ENCODE results near the gene C1QL4. TPM values are rescaled to one million over a fixed set of nuclear protein-coding genes. Genes with fewer than 3 reads are reported as not detected.
A peak's percentile ranks its signal among the peaks of the same experiment; 100 is the strongest.

The C1QL4 gene
- total RNA-seq, 2 donors from 2014 or later, result not detected

GRCh38 chr12:49369411-49370145, 32.6 kb upstream of the C1QL4 start:
- Histone ChIP-seq H3K9ac (ENCODE audit: low read depth in 2 of 2, low read length in 2 of 2) (peak overlapping the region in 1 of 2 donors; percentile 14), H3K27me3 (no peaks in the 10 kb centered on the region), H3K9me3 (no peaks in the 10 kb centered on the region), H3K4me1 (peaks cover 5% of the 10 kb centered on the region), H3K36me3 (no peaks in the 10 kb centered on the region), H3K4me3 (no peak overlapping the region), H3K27ac (no peak overlapping the region)
- intact Hi-C loops (cut with DNase I), result no loop called here
- peak; percentile 37 for DNase-seq
- peak; percentile 17 for TF ChIP-seq CTCF (IDR thresholded peaks at IDR 0.05)

GRCh38 chr12:49368240-49368600, 31.2 kb upstream of the C1QL4 start:
- DNase-seq, result no peak
- peaks cover 5% of the 10 kb centered on the region for H3K4me1 ChIP-seq
- TF ChIP-seq CTCF (IDR thresholded peaks at IDR 0.05), result no peak
- peak overlapping the region in 1 of 2 donors; percentile 88 for H3K9ac ChIP-seq (ENCODE audit: low read depth in 2 of 2, low read length in 2 of 2)
- intact Hi-C loops (cut with DNase I), result no loop called here
- H3K9me3 ChIP-seq, result no peaks in the 10 kb centered on the region
- no peaks in the 10 kb centered on the region for H3K27me3 ChIP-seq
- H3K4me3 ChIP-seq, result peak overlapping the region; percentile 85
- H3K36me3 ChIP-seq, result no peaks in the 10 kb centered on the region
- peak overlapping the region; percentile 83 for H3K27ac ChIP-seq

GRCh38 chr12:49367381-49368239, 30.6 kb upstream of the C1QL4 start, which contains the start of gene SPATS2:
TSS of gene SPATS2 (plus strand) at chr12:49367462. CDS start at chr12:49461013, 93,551 bp downstream.
- peak; percentile 94 for DNase-seq
- Histone ChIP-seq H3K4me1 (peaks cover 5% of the 10 kb centered on the region), H3K4me3 (peak within 1 kb of the TSS; percentile 85), H3K36me3 (no peaks in the 10 kb centered on the region), H3K27ac (peak within 1 kb of the TSS; percentile 83), H3K9me3 (no peaks in the 10 kb centered on the region), H3K9ac (ENCODE audit: low read depth in 2 of 2, low read length in 2 of 2) (peak within 1 kb of the TSS; percentile 88 to 94), H3K27me3 (no peaks in the 10 kb centered on the region)
- intact Hi-C loops (cut with DNase I), result no loop called here
- no peak for TF ChIP-seq CTCF (IDR thresholded peaks at IDR 0.05)

GRCh38 chr12:49366652-49367380, 29.8 kb upstream of the C1QL4 start:
- Histone ChIP-seq H3K4me1 (peaks cover 5% of the 10 kb centered on the region), H3K36me3 (no peaks in the 10 kb centered on the region), H3K9me3 (no peaks in the 10 kb centered on the region), H3K4me3 (peak overlapping the region; percentile 85), H3K27ac (peak overlapping the region; percentile 83), H3K9ac (ENCODE audit: low read depth in 2 of 2, low read length in 2 of 2) (peak overlapping the region; percentile 88 to 94), H3K27me3 (no peaks in the 10 kb centered on the region)
- intact Hi-C loops (cut with DNase I), result no loop called here
- DNase-seq, result peak; percentile 90
- TF ChIP-seq CTCF (IDR thresholded peaks at IDR 0.05), result no peak

- H3K27ac ChIP-seq, result peak overlapping the region; percentile 83
- no peak for TF ChIP-seq CTCF (IDR thresholded peaks at IDR 0.05)
- peak overlapping the region; percentile 88 to 94 for H3K9ac ChIP-seq (ENCODE audit: low read depth in 2 of 2, low read length in 2 of 2)
- H3K9me3 ChIP-seq, result no peaks in the 10 kb centered on the region
- intact Hi-C loops (cut with DNase I), result no loop called here
- H3K4me3 ChIP-seq, result peak overlapping the region; percentile 85
- no peaks in the 10 kb centered on the region for H3K27me3 ChIP-seq
- H3K36me3 ChIP-seq, result no peaks in the 10 kb centered on the region
- DNase-seq, result peak; percentile 26
- peaks cover 5% of the 10 kb centered on the region for H3K4me1 ChIP-seq
Observed at GRCh38 chr12:49366096-49366651, 29.2 kb upstream of the C1QL4 start.

Data from colonic mucosa (tissue), 4 donors.